ENCODE measurements around the gene LZTS2.

The LZTS2 gene

GRCh38 chr10:101054351-101054750, 54.7 kb downstream of the LZTS2 start:
- Histone ChIP-seq H3K9ac (ENCODE audit: low read depth, low read length) (no peak overlapping the region), H3K4me1 (ENCODE audit: insufficient read depth, low read length) (peaks cover 6% of the 10 kb centered on the region; the same call in 1 of the 2 replicates), H3K9me3 (ENCODE audit: insufficient read depth, low read depth, low read length) (no peaks in the 10 kb centered on the region; the same call in 1 of the 2 replicates), H3K27me3 (ENCODE audit: insufficient read depth, low read length) (peaks cover 31% of the 10 kb centered on the region), H3K4me3 (ENCODE audit: low read length) (no peak overlapping the region), H3K36me3 (ENCODE audit: insufficient read depth, low read depth, low read length) (no peaks in the 10 kb centered on the region), H3K27ac (ENCODE audit: low read length) (no peak overlapping the region)

GRCh38 chr10:101054876-101055275, 55.3 kb downstream of the LZTS2 start:
- peaks cover 6% of the 10 kb centered on the region; the same call in 1 of the 2 replicates for H3K4me1 ChIP-seq (ENCODE audit: insufficient read depth, low read length)
- H3K27ac ChIP-seq (ENCODE audit: low read length): no peak overlapping the region
- no peak overlapping the region for H3K9ac ChIP-seq (ENCODE audit: low read depth, low read length)
- H3K4me3 ChIP-seq (ENCODE audit: low read length): no peak overlapping the region
- H3K27me3 ChIP-seq (ENCODE audit: insufficient read depth, low read length): peaks cover 26% of the 10 kb centered on the region
- H3K36me3 ChIP-seq (ENCODE audit: insufficient read depth, low read depth, low read length): no peaks in the 10 kb centered on the region
- no peaks in the 10 kb centered on the region for H3K9me3 ChIP-seq (ENCODE audit: insufficient read depth, low read depth, low read length)

GRCh38 chr10:101055411-101055810, 55.8 kb downstream of the LZTS2 start:
- Histone ChIP-seq H3K9ac (ENCODE audit: low read depth, low read length) (no peak overlapping the region), H3K4me3 (ENCODE audit: low read length) (no peak overlapping the region), H3K9me3 (ENCODE audit: insufficient read depth, low read depth, low read length) (no peaks in the 10 kb centered on the region), H3K4me1 (ENCODE audit: insufficient read depth, low read length) (peaks cover 6% of the 10 kb centered on the region; the same call in 1 of the 2 replicates), H3K27me3 (ENCODE audit: insufficient read depth, low read length) (peaks cover 20% of the 10 kb centered on the region), H3K36me3 (ENCODE audit: insufficient read depth, low read depth, low read length) (no peaks in the 10 kb centered on the region), H3K27ac (ENCODE audit: low read length) (no peak overlapping the region)

GRCh38 chr10:101056365-101057151, 57.0 kb downstream of the LZTS2 start:
- Histone ChIP-seq H3K4me3 (ENCODE audit: low read length) (no peak overlapping the region), H3K27ac (ENCODE audit: low read length) (no peak overlapping the region), H3K27me3 (ENCODE audit: insufficient read depth, low read length) (peaks cover 14% of the 10 kb centered on the region), H3K9ac (ENCODE audit: low read depth, low read length) (no peak overlapping the region), H3K4me1 (ENCODE audit: insufficient read depth, low read length) (no peaks in the 10 kb centered on the region), H3K36me3 (ENCODE audit: insufficient read depth, low read depth, low read length) (no peaks in the 10 kb centered on the region), H3K9me3 (ENCODE audit: insufficient read depth, low read depth, low read length) (no peaks in the 10 kb centered on the region)

Measured in iPS-20b (cell line).